ENCODE measurements around the gene APC.

Gene APC

GRCh38 chr5:112892776-112893175 is 155.1 kb downstream of the APC start:
- in situ Hi-C loops (cut with HindIII; ENCODE audit: low sequenced_read_pairs) = no loop called here

- in situ Hi-C loops (cut with HindIII; ENCODE audit: low sequenced_read_pairs) = no loop called here
Measured at GRCh38 chr5:112895682-112896081, 158.0 kb downstream of the APC start.

Data from DLD1 (cell line).